HUES48 (cell line): ENCODE results near the gene SLC44A5.
"Not testable (repeated sequence)": the region's sequence is repeated elsewhere in the genome, so short reads cannot be mapped to it uniquely, and the experiment has no call there.

Experiments
- H3K27ac ChIP-seq: one replicate; pipeline ENCODE4 v1.7.0; 2013; ENCODE audit warnings: low read depth, low read length, inconsistent platforms
- H3K27me3 ChIP-seq: 2 replicates; pipeline ENCODE4 v1.6.1; 2013; ENCODE audit warnings: mild to moderate bottlenecking, low read length; ENCODE audit not compliant: control insufficient read depth, insufficient read depth
- H3K36me3 ChIP-seq: 2 replicates; pipeline ENCODE4 v1.6.1; 2013; ENCODE audit warnings: low read length; ENCODE audit not compliant: control insufficient read depth, insufficient read depth
- H3K4me1 ChIP-seq: 2 replicates; pipeline ENCODE4 v1.6.1; 2013; ENCODE audit warnings: mild to moderate bottlenecking, low read length; ENCODE audit not compliant: control insufficient read depth, insufficient read depth
- H3K4me3 ChIP-seq: 2 replicates; pipeline ENCODE4 v1.5.1; 2013; ENCODE audit warnings: mild to moderate bottlenecking, low read depth, low read length
- H3K9ac ChIP-seq: 2 replicates; pipeline ENCODE4 v1.6.1; 2013; ENCODE audit warnings: mild to moderate bottlenecking, low read depth, low read length, moderate library complexity
- H3K9me3 ChIP-seq: 2 replicates; pipeline ENCODE4 v1.6.1; 2013; ENCODE audit warnings: low read length; ENCODE audit not compliant: control insufficient read depth, insufficient read depth

The SLC44A5 gene

GRCh38 chr1:75618382-75618781 is 7.5 kb upstream of the SLC44A5 start:
- no peaks in the 10 kb centered on the region for H3K36me3 ChIP-seq
- H3K9ac ChIP-seq, result no peak overlapping the region
- peaks cover 50% of the 10 kb centered on the region for H3K27me3 ChIP-seq
- no peaks in the 10 kb centered on the region for H3K9me3 ChIP-seq
- H3K4me1 ChIP-seq, result peaks cover 12% of the 10 kb centered on the region
- H3K27ac ChIP-seq, result no peak overlapping the region
- H3K4me3 ChIP-seq, result no peak overlapping the region

- H3K4me1 ChIP-seq, result peaks cover 12% of the 10 kb centered on the region
- no peaks in the 10 kb centered on the region for H3K9me3 ChIP-seq
- H3K9ac ChIP-seq, result no peak overlapping the region
- H3K36me3 ChIP-seq, result no peaks in the 10 kb centered on the region
- H3K4me3 ChIP-seq, result peak overlapping the region; percentile 66
- no peak overlapping the region for H3K27ac ChIP-seq
- H3K27me3 ChIP-seq, result peaks cover 67% of the 10 kb centered on the region
These were observed 5.8 kb upstream of the SLC44A5 start for GRCh38 chr1:75616436-75617433.

GRCh38 chr1:75615613-75616435 is 4.9 kb upstream of the SLC44A5 start:
- no peaks in the 10 kb centered on the region for H3K36me3 ChIP-seq
- peaks cover 68% of the 10 kb centered on the region for H3K27me3 ChIP-seq
- no peak overlapping the region for H3K9ac ChIP-seq
- no peaks in the 10 kb centered on the region for H3K9me3 ChIP-seq
- H3K4me3 ChIP-seq, result peak overlapping the region; percentile 79
- no peak overlapping the region for H3K27ac ChIP-seq
- peaks cover 12% of the 10 kb centered on the region for H3K4me1 ChIP-seq

- peak overlapping the region; percentile 79 for H3K4me3 ChIP-seq
- H3K36me3 ChIP-seq, result no peaks in the 10 kb centered on the region
- H3K27me3 ChIP-seq, result peaks cover 68% of the 10 kb centered on the region
- no peaks in the 10 kb centered on the region for H3K9me3 ChIP-seq
- peaks cover 12% of the 10 kb centered on the region for H3K4me1 ChIP-seq
- no peak overlapping the region for H3K27ac ChIP-seq
- H3K9ac ChIP-seq, result no peak overlapping the region
These were observed 3.5 kb upstream of the SLC44A5 start for GRCh38 chr1:75614399-75614756.

- Histone ChIP-seq H3K27me3 (peaks cover 66% of the 10 kb centered on the region), H3K9ac (no peak overlapping the region), H3K27ac (no peak overlapping the region), H3K4me3 (no peak overlapping the region; the same call in 1 of the 2 replicates), H3K4me1 (peaks cover 12% of the 10 kb centered on the region), H3K9me3 (no peaks in the 10 kb centered on the region), H3K36me3 (no peaks in the 10 kb centered on the region)
These were observed 3.0 kb upstream of the SLC44A5 start for GRCh38 chr1:75613916-75614315.

GRCh38 chr1:75612976-75613375 is 2.1 kb upstream of the SLC44A5 start:
- Histone ChIP-seq H3K9ac (no peak overlapping the region), H3K36me3 (no peaks in the 10 kb centered on the region), H3K4me3 (no peak overlapping the region), H3K27ac (no peak overlapping the region), H3K27me3 (peaks cover 59% of the 10 kb centered on the region), H3K9me3 (no peaks in the 10 kb centered on the region), H3K4me1 (peaks cover 12% of the 10 kb centered on the region)

- H3K9me3 ChIP-seq, result no peaks in the 10 kb centered on the region
- no peaks in the 10 kb centered on the region for H3K27me3 ChIP-seq
- no peak overlapping the region for H3K4me3 ChIP-seq
These were observed 8.4 kb downstream of the SLC44A5 start for GRCh38 chr1:75602486-75602885.

GRCh38 chr1:75600781-75601180 is 10.1 kb downstream of the SLC44A5 start:
- no peaks in the 10 kb centered on the region for H3K36me3 ChIP-seq
- H3K27ac ChIP-seq, result no peak overlapping the region
- H3K27me3 ChIP-seq, result no peaks in the 10 kb centered on the region
- no peak overlapping the region for H3K4me3 ChIP-seq
- H3K4me1 ChIP-seq, result no peaks in the 10 kb centered on the region
- H3K9ac ChIP-seq, result no peak overlapping the region
- H3K9me3 ChIP-seq, result no peaks in the 10 kb centered on the region

More at GRCh38 chr1:75602486-75602885, 8.4 kb downstream of the SLC44A5 start:
- H3K4me1 ChIP-seq, result no peaks in the 10 kb centered on the region
- H3K36me3 ChIP-seq, result no peaks in the 10 kb centered on the region
- no peak overlapping the region for H3K9ac ChIP-seq
- H3K27ac ChIP-seq, result no peak overlapping the region

GRCh38 chr1:75594327-75594726 is 16.6 kb downstream of the SLC44A5 start:
- no peaks in the 10 kb centered on the region for H3K36me3 ChIP-seq
- no peaks in the 10 kb centered on the region for H3K4me1 ChIP-seq
- H3K9ac ChIP-seq, result no peak overlapping the region
- no peak overlapping the region for H3K4me3 ChIP-seq
- H3K27ac ChIP-seq, result no peak overlapping the region
- no peaks in the 10 kb centered on the region; the same call in 1 of the 2 replicates for H3K9me3 ChIP-seq
- H3K27me3 ChIP-seq, result no peaks in the 10 kb centered on the region

GRCh38 chr1:75593457-75593856 is 17.5 kb downstream of the SLC44A5 start:
- not testable (repeated sequence) for H3K4me1 ChIP-seq, H3K9me3 ChIP-seq, H3K27me3 ChIP-seq, H3K9ac ChIP-seq, H3K36me3 ChIP-seq, H3K27ac ChIP-seq, H3K4me3 ChIP-seq

- Histone ChIP-seq H3K9ac (no peak overlapping the region), H3K4me1 (peaks cover 13% of the 10 kb centered on the region), H3K27ac (no peak overlapping the region)
These were observed 21.3 kb downstream of the SLC44A5 start for GRCh38 chr1:75589637-75590036.

More at GRCh38 chr1:75589637-75590036, 21.3 kb downstream of the SLC44A5 start:
- Histone ChIP-seq H3K9me3 (no peaks in the 10 kb centered on the region; the same call in 1 of the 2 replicates), H3K36me3 (no peaks in the 10 kb centered on the region), H3K27me3 (no peaks in the 10 kb centered on the region), H3K4me3 (no peak overlapping the region)
